Colonic mucosa (tissue), 4 donors: ENCODE data around the gene ADAD2. TPM values are rescaled to one million over a fixed set of nuclear protein-coding genes. Genes with fewer than 3 reads are reported as not detected.
"Not testable (repeated sequence)": the region's sequence is repeated elsewhere in the genome, so short reads cannot be mapped to it uniquely, and the experiment has no call there.

ENCODE experiments used
- DNase-seq: peaks from one replicate; pipeline ENCODE4 v3.0.0-alpha.2; 2020
- H3K27ac ChIP-seq: fragments of 200-600 bp; one replicate; pipeline ENCODE4 v1.8.0; 2021
- H3K27me3 ChIP-seq: fragments of 200-600 bp; one replicate; pipeline ENCODE4 v1.8.0; 2021
- H3K36me3 ChIP-seq: fragments of 200-600 bp; one replicate; pipeline ENCODE4 v1.8.0; 2021
- H3K4me1 ChIP-seq: fragments of 200-600 bp; one replicate; pipeline ENCODE4 v1.8.0; 2021; ENCODE audit warnings: mild to moderate bottlenecking
- H3K4me3 ChIP-seq: fragments of 200-600 bp; one replicate; pipeline ENCODE4 v1.8.0; 2021
- H3K9ac ChIP-seq, 2 donors: one replicate each; pipeline ENCODE4 v1.7.0; 2013; ENCODE audit warnings: control low read depth in 2 of 2, low read depth in 2 of 2, low read length in 2 of 2
- H3K9me3 ChIP-seq: fragments of 200-600 bp; one replicate; pipeline ENCODE4 v1.8.0; 2021
- intact Hi-C: fragments of 100-400 bp; cut with DNase I; formaldehyde crosslinking; loops from one replicate; pipeline ENCODE4 v1.14.1; 2022
- total RNA-seq, 2 donors: library from RNA; stranded (reverse); fragmentation: NEBNext Ultra II Directional in 1 of 2; extraction: Animal tissue kit (Norgen Biotek cat#: 25700) in 1 of 2; gene quantifications; one replicate each; pipeline ENCODE4 v1.2.1, GENCODE V29; 2021
- TF ChIP-seq, protein P1 (sequence below): fragments of 200-600 bp; IDR thresholded peaks from one replicate; pipeline ENCODE4 v1.8.0; 2022; ENCODE audit warnings: antibody characterized with exemption, mild to moderate bottlenecking
- donor health status: healthy.
- donor health status: DM: no; HTN: no; CAD: no.
- donor health status: DM: no; HTN: no; CAD: no.

The ADAD2 gene
- total RNA-seq, 2 donors from 2014 or later, result not detected

DNA sequence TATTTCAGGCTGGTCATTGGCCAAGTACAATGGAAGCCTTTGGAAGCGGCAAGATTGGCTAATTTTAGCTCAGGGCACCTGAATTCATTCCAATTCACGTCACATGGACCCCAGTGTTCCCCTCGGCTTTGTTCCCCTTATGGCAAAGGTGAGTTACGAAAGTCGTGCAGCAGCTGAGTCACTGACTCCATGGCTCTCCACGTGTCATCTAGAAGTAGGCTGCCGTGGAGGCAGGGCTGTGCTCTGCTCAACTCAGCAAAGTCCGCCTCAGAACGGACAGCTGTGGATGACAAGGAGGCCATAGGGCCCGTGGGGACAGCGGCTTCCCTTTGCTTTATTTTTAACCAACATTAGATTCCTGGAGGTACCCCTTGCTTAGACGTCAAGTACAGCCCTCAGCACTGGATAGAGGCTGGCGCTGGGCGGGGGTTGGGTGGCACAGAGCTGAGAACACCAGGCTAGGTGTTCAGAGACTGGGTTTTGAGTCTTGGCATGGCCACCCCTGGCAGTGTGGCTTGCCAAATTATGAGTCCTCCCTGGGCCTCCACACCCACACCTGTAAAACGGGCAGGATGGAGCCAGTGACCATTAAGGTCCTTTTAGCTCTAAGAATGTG lies 23.6 kb downstream of the ADAD2 start:
- DNase-seq, result no peak
- Histone ChIP-seq H3K27ac (no peak overlapping the region), H3K9ac (no peak overlapping the region), H3K27me3 (no peaks in the 10 kb centered on the region), H3K36me3 (no peaks in the 10 kb centered on the region), H3K4me3 (no peak overlapping the region), H3K4me1 (no peaks in the 10 kb centered on the region), H3K9me3 (no peaks in the 10 kb centered on the region)
- TF ChIP-seq, protein P1, sequence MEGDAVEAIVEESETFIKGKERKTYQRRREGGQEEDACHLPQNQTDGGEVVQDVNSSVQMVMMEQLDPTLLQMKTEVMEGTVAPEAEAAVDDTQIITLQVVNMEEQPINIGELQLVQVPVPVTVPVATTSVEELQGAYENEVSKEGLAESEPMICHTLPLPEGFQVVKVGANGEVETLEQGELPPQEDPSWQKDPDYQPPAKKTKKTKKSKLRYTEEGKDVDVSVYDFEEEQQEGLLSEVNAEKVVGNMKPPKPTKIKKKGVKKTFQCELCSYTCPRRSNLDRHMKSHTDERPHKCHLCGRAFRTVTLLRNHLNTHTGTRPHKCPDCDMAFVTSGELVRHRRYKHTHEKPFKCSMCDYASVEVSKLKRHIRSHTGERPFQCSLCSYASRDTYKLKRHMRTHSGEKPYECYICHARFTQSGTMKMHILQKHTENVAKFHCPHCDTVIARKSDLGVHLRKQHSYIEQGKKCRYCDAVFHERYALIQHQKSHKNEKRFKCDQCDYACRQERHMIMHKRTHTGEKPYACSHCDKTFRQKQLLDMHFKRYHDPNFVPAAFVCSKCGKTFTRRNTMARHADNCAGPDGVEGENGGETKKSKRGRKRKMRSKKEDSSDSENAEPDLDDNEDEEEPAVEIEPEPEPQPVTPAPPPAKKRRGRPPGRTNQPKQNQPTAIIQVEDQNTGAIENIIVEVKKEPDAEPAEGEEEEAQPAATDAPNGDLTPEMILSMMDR, result no peak
- intact Hi-C loops, result no loop called here

DNA sequence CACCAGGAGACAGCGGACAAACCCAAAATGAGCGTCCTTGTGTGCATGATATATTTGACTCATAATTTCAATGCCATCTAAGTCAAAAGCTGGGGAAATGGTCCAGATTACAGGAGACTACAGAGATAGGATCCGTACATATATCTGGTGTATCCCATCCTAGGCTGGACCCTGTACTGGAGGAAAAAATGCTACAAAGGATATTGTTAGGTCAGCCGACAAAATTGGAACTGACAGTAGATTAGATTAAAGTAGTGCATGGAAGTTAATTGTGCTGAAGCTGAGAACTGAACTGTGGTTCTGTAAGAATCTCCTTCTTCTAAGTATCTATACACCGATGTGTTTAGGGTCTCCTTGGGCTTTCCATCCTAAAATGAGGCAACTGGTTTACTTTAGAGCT lies 24.6 kb downstream of the ADAD2 start:
- Histone ChIP-seq H3K27ac (no peak overlapping the region), H3K9me3 (no peaks in the 10 kb centered on the region), H3K4me1 (no peaks in the 10 kb centered on the region), H3K27me3 (no peaks in the 10 kb centered on the region), H3K9ac (no peak overlapping the region), H3K4me3 (no peak overlapping the region), H3K36me3 (no peaks in the 10 kb centered on the region)
- DNase-seq, result no peak
- TF ChIP-seq, protein P1, result no peak
- intact Hi-C loops, result no loop called here

DNA sequence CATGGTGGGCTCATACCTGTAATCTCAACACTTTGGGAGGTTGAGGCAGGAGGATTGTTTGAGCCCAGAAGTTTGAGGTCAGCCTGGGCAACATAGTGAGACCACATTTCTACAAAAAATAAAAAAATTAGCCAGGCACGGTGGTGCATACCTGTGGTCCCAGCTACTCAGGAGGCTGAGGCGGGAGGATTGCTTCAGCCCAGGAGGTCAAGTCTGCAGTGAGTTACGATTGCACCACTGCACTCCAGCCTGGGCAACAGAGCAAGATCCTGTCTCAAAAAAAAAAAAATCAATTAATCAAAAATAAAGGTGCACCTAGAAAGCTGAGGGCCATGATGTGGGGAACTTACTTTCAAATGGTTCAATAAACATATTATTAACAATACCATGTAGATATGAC lies 25.2 kb downstream of the ADAD2 start:
- not testable (repeated sequence) for H3K27me3 ChIP-seq, H3K36me3 ChIP-seq, H3K27ac ChIP-seq

DNA sequence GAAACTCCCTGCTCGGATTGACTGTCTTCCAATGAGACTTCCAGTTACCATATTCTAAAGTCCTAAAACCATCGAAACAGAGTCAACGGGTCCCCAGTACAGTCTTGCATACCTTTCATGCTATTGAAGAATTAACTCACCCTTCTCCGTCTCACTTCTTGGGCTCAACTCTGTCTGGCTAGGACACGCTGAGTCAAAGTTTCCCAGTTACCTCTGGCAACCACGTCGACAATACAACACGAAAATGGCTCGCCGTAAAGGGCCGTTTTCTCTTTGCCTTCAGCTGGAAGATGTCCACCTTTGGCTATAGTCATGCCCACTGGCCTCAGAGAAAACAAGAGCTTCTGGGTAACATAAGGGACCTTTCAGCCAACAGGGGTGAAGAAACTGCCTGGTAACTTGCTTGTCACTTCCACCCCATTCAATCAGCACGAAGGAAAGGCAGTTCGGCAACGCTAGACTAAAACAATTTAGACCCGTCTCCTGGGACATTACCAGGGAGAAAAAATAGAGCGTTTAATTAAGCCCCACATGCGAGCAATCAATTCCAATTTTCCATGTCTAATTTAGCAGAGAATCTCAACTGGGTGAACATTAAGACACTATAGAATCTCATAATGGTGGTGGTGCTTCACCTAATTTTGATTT lies 27.3 kb downstream of the ADAD2 start:
- H3K36me3 ChIP-seq, result no peaks in the 10 kb centered on the region
- H3K9me3 ChIP-seq, result no peaks in the 10 kb centered on the region
- intact Hi-C loops, result no loop called here
- TF ChIP-seq, protein P1, result no peak
- no peaks in the 10 kb centered on the region for H3K27me3 ChIP-seq
- H3K9ac ChIP-seq, result no peak overlapping the region
- H3K4me3 ChIP-seq, result no peak overlapping the region
- DNase-seq, result no peak
- no peak overlapping the region for H3K27ac ChIP-seq
- H3K4me1 ChIP-seq, result no peaks in the 10 kb centered on the region

More for the DNA sequence above, 25.2 kb downstream of the ADAD2 start:
- H3K4me3 ChIP-seq, DNase-seq, intact Hi-C loops, H3K4me1 ChIP-seq, H3K9me3 ChIP-seq, H3K9ac ChIP-seq: not testable (repeated sequence)

DNA sequence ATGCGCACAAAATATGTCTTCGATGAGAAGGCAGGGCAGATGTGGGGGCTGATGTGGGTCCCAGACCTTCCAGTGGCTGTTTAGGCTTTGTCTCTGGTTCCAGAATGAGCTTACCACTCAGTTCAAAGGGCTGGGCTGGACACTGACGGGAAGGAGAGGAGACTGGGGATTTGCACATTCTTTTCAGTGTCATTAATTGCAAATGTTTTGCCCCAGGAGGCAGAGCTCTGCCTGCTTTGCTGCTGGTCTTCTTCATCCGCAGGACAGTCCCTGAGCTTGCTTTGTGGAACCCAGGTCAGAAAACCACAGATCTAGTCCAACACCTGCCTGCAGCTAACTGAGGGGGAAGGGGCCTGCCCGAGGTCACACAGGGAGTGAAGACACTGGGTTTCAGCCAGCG lies 28.0 kb downstream of the ADAD2 start:
- Histone ChIP-seq H3K4me1 (no peaks in the 10 kb centered on the region), H3K27me3 (no peaks in the 10 kb centered on the region), H3K27ac (no peak overlapping the region), H3K9ac (no peak overlapping the region), H3K9me3 (no peaks in the 10 kb centered on the region), H3K4me3 (no peak overlapping the region), H3K36me3 (no peaks in the 10 kb centered on the region)
- DNase-seq, result no peak
- TF ChIP-seq, protein P1, result no peak
- intact Hi-C loops, result no loop called here

DNA sequence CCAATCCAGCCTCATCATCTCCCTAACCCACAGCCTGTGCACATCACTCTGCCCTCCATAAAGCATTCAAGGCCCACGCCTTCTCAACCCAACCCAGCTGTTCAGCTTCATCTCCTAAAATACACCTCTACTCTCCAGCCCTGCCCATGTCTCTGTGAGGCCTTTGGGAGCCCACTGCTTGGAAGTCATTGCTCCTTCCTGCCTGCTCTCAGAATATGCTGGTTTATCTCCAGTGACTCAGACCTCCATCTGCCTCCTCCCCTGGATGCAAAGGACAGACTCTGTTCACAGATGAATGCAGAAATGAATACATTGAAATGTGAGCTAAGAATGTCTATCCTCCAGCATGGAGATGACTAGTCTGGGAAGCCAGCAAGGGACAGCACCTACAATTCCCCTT lies 29.9 kb downstream of the ADAD2 start:
- Histone ChIP-seq H3K9ac (no peak overlapping the region), H3K27me3 (no peaks in the 10 kb centered on the region), H3K9me3 (no peaks in the 10 kb centered on the region), H3K4me1 (no peaks in the 10 kb centered on the region), H3K4me3 (no peak overlapping the region), H3K27ac (no peak overlapping the region), H3K36me3 (no peaks in the 10 kb centered on the region)
- DNase-seq, result no peak
- TF ChIP-seq, protein P1, result no peak
- intact Hi-C loops, result no loop called here
